Measurements from ENCODE around the gene TCF7L1. TPM values are rescaled to one million over a fixed set of nuclear protein-coding genes. Genes with fewer than 3 reads are reported as not detected.

Gene TCF7L1
- polyA plus RNA-seq, 1 donor (not counting 4 experiments of a cell fraction or from before 2014, with no cell fraction given), result 1.0 TPM

- Histone ChIP-seq H3K9me1 (ENCODE audit: control insufficient read depth, extremely low read depth, insufficient read depth, low read length) (no peaks in the 10 kb centered on the region), H3K4me2 (ENCODE audit: control insufficient read depth, extremely low read depth, insufficient read depth, low read depth, low read length) (peak overlapping the region; percentile 93), H3K27ac (ENCODE audit: control insufficient read depth, insufficient read depth, low read length) (peak overlapping the region; percentile 94), H4K20me1 (ENCODE audit: control insufficient read depth, extremely low read depth, insufficient read depth, low read length) (no peaks in the 10 kb centered on the region), H3K4me3 (ENCODE audit: control insufficient read depth in 2 of 3, extremely low read depth in 1 of 3, insufficient read depth in 2 of 3, low read depth in 1 of 3, low read length in 3 of 3) (peak overlapping the region; percentile 68 to 99 (median 80)), H3K27me3 (ENCODE audit: control insufficient read depth, extremely low read depth, insufficient read depth, low read length) (no peaks in the 10 kb centered on the region), H3K36me3 (ENCODE audit: control insufficient read depth in 2 of 2, extremely low read depth in 1 of 2, insufficient read depth in 2 of 2, low read length in 2 of 2) (peaks cover 30 to 33% of the 10 kb centered on the region in 2 experiments), H3K9ac (ENCODE audit: control insufficient read depth, extremely low read depth, insufficient read depth, low read length) (peak overlapping the region; percentile 98), H3K79me2 (ENCODE audit: control insufficient read depth, insufficient read depth, low read length) (peaks cover 45% of the 10 kb centered on the region), H3K9me3 (ENCODE audit: control insufficient read depth, low read depth, low read length) (no peaks in the 10 kb centered on the region), H3K4me1 (ENCODE audit: control insufficient read depth, extremely low read depth, insufficient read depth, low read length) (peaks cover 26% of the 10 kb centered on the region), H2AFZ (ENCODE audit: control insufficient read depth, low read length) (peak overlapping the region; percentile 72)
- TF ChIP-seq CTCF (optimal IDR thresholded peaks at IDR 0.05 in 1 of 3, IDR thresholded peaks at IDR 0.05 in 1 of 3, conservative IDR thresholded peaks at IDR 0.05 in 1 of 3; ENCODE audit: extremely low read depth in 1 of 3, insufficient read depth in 2 of 3, low read length in 3 of 3) (no peak), EZH2 (IDR thresholded peaks at IDR 0.05; ENCODE audit: low read length) (no peak)
- no peak for DNase-seq (ENCODE audit: low read depth, low spot score)
- FAIRE-seq, result no peak
- dilution Hi-C loops (cut with MboI; ENCODE audit: extremely low pct_ligation_motif_present, low sequenced_read_pairs), result no loop called here
Measured at GRCh38 chr2:85353876-85354285, 220.7 kb downstream of the TCF7L1 start.

- H3K36me3 ChIP-seq (ENCODE audit: control insufficient read depth in 2 of 2, extremely low read depth in 1 of 2, insufficient read depth in 2 of 2, low read length in 2 of 2), result peaks cover 24 to 29% of the 10 kb centered on the region in 2 experiments
- dilution Hi-C loops (cut with MboI; ENCODE audit: extremely low pct_ligation_motif_present, low sequenced_read_pairs), result no loop called here
- no peaks in the 10 kb centered on the region for H3K27me3 ChIP-seq (ENCODE audit: control insufficient read depth, extremely low read depth, insufficient read depth, low read length)
- peak within 1 kb of the TSS; percentile 93 for H3K4me2 ChIP-seq (ENCODE audit: control insufficient read depth, extremely low read depth, insufficient read depth, low read depth, low read length)
- peak within 1 kb of the TSS; percentile 68 to 99 (median 80) for H3K4me3 ChIP-seq (ENCODE audit: control insufficient read depth in 2 of 3, extremely low read depth in 1 of 3, insufficient read depth in 2 of 3, low read depth in 1 of 3, low read length in 3 of 3)
- no peaks in the 10 kb centered on the region for H4K20me1 ChIP-seq (ENCODE audit: control insufficient read depth, extremely low read depth, insufficient read depth, low read length)
- H3K9me3 ChIP-seq (ENCODE audit: control insufficient read depth, low read depth, low read length), result no peaks in the 10 kb centered on the region
- DNase-seq (ENCODE audit: low read depth, low spot score), result peak; percentile 89
- TF ChIP-seq EZH2 (IDR thresholded peaks at IDR 0.05; ENCODE audit: low read length), result no peak
- no peak for TF ChIP-seq CTCF (optimal IDR thresholded peaks at IDR 0.05 in 1 of 3, IDR thresholded peaks at IDR 0.05 in 1 of 3, conservative IDR thresholded peaks at IDR 0.05 in 1 of 3; ENCODE audit: extremely low read depth in 1 of 3, insufficient read depth in 2 of 3, low read length in 3 of 3)
- peaks cover 46% of the 10 kb centered on the region for H3K79me2 ChIP-seq (ENCODE audit: control insufficient read depth, insufficient read depth, low read length)
- peak within 1 kb of the TSS; percentile 94 for H3K27ac ChIP-seq (ENCODE audit: control insufficient read depth, insufficient read depth, low read length)
- peak within 1 kb of the TSS; percentile 98 for H3K9ac ChIP-seq (ENCODE audit: control insufficient read depth, extremely low read depth, insufficient read depth, low read length)
- no peaks in the 10 kb centered on the region for H3K9me1 ChIP-seq (ENCODE audit: control insufficient read depth, extremely low read depth, insufficient read depth, low read length)
- peak within 1 kb of the TSS; percentile 99 for H2AFZ ChIP-seq (ENCODE audit: control insufficient read depth, low read length)
- peak; percentile 80 for FAIRE-seq
- peaks cover 26% of the 10 kb centered on the region for H3K4me1 ChIP-seq (ENCODE audit: control insufficient read depth, extremely low read depth, insufficient read depth, low read length)
Measured at GRCh38 chr2:85354286-85355072, 221.3 kb downstream of the TCF7L1 start, which contains the start of the genes ELMOD3 and RETSAT. TSS of gene ELMOD3 (plus strand) at chr2:85354769. CDS start at chr2:85357199, 2,430 bp downstream. TSS of gene RETSAT (minus strand) at chr2:85354528. CDS start at chr2:85354507, 21 bp downstream.

All from keratinocyte (primary cell).